PC-3 (cell line): ENCODE data around the gene HES3. TPM values are rescaled to one million over a fixed set of nuclear protein-coding genes. Genes with fewer than 3 reads are reported as not detected.

Experiments
- ATAC-seq: fragments of 200-7000 bp; cut with Tn5 transposase; 2 replicates; pipeline ENCODE4 v1.9.1; 2020; ENCODE audit warnings: mild to moderate bottlenecking, moderate library complexity
- BruUV-seq: library from RNA; stranded (reverse); fragments of 400-500 nt; replicated peaks from 2 replicates; lab custom pipeline; 2021; lab: Mats Ljungman, UMichigan
- CTCF ChIA-PET: fragments of 300-600 bp; sonication (Branson Sonifier 250); formaldehyde crosslinking; loops from one replicate; lab custom pipeline; 2022; ENCODE audit warnings: antibody characterized with exemption; lab: Charles Lee
- POLR2A ChIA-PET: fragments of 300-600 bp; sonication (Branson Sonifier 250); formaldehyde crosslinking; loops from one replicate; lab custom pipeline; 2022; ENCODE audit warnings: antibody characterized with exemption; ENCODE audit not compliant: unreplicated experiment; lab: Charles Lee
- DNase-seq: peaks from one replicate; pipeline ENCODE4 v3.0.0-alpha.2; 2015
- H2AFZ ChIP-seq: fragments of 300-600 bp; sonication (generic); 2 replicates; pipeline ENCODE4 v1.6.0; 2016; ENCODE audit warnings: antibody characterized with exemption, low read length
- H3F3A ChIP-seq: fragments of 300-600 bp; sonication (generic); one replicate; pipeline ENCODE4 v1.6.0; 2017; ENCODE audit warnings: antibody characterized with exemption, low read length, control low read depth, mild to moderate bottlenecking; ENCODE audit not compliant: unreplicated experiment
- H3K27ac ChIP-seq: fragments of 300-600 bp; sonication (generic); 2 replicates; pipeline ENCODE4 v1.5.1; 2016; ENCODE audit warnings: mild to moderate bottlenecking, low read length
- H3K27me3 ChIP-seq: fragments of 300-600 bp; sonication (generic); 2 replicates; pipeline ENCODE4 v1.6.1; 2016; ENCODE audit warnings: low read length, mixed read lengths
- H3K36me3 ChIP-seq: fragments of 300-600 bp; sonication (generic); 2 replicates; pipeline ENCODE4 v1.6.1; 2016; ENCODE audit warnings: low read depth, mixed run types, low read length, mixed read lengths
- H3K4me1 ChIP-seq: fragments of 300-600 bp; sonication (generic); 2 replicates; pipeline ENCODE4 v1.5.1; 2016; ENCODE audit warnings: low read length; ENCODE audit not compliant: insufficient read depth
- H3K4me2 ChIP-seq: fragments of 300-600 bp; sonication (generic); 2 replicates; pipeline ENCODE4 v1.6.0; 2016; ENCODE audit warnings: low read length
- H3K4me3 ChIP-seq: fragments of 300-600 bp; sonication (generic); 2 replicates; pipeline ENCODE4 v1.5.1; 2016; ENCODE audit warnings: mild to moderate bottlenecking, low read length, mixed read lengths
- H3K79me2 ChIP-seq: fragments of 300-600 bp; sonication (generic); 2 replicates; pipeline ENCODE4 v1.6.1; 2017; ENCODE audit warnings: low read length, mixed read lengths
- H3K9ac ChIP-seq: fragments of 300-600 bp; sonication (generic); 2 replicates; pipeline ENCODE4 v1.6.0; 2016; ENCODE audit warnings: mild to moderate bottlenecking, low read length
- H3K9me2 ChIP-seq: fragments of 300-600 bp; sonication (generic); replicated peaks from 2 replicates; pipeline ENCODE4 v1.6.1; 2016; ENCODE audit warnings: mixed run types, low read length, mixed read lengths
- H3K9me3 ChIP-seq: fragments of 300-600 bp; sonication (generic); 2 replicates; pipeline ENCODE4 v1.6.1; 2016; ENCODE audit warnings: low read length, mixed read lengths
- H4K20me1 ChIP-seq: fragments of 300-600 bp; sonication (generic); 2 replicates; pipeline ENCODE4 v1.6.1; 2016; ENCODE audit warnings: low read length, mixed read lengths
- EZH2 ChIP-seq: fragments of 300-600 bp; sonication (generic); IDR thresholded peaks from one replicate; pipeline ENCODE4 v1.6.1; 2017; ENCODE audit warnings: antibody characterized with exemption, mild to moderate bottlenecking, low read length; ENCODE audit not compliant: unreplicated experiment
- EZH2phosphoT487 ChIP-seq: fragments of 300-600 bp; sonication (generic); IDR thresholded peaks from 2 replicates; pipeline ENCODE4 v1.6.1; 2018; ENCODE audit warnings: mild to moderate bottlenecking, antibody characterized with exemption, low read length, borderline replicate concordance
- intact Hi-C: fragments of 100-400 bp; cut with micrococcal nuclease; formaldehyde crosslinking; loops from 2 replicates; pipeline ENCODE4 v1.9.0; 2023
- total RNA-seq: library from RNA; depleted of rRNA; stranded (reverse); fragments of >200 nt; gene quantifications from 2 replicates; pipeline ENCODE4 v1.2.3, GENCODE V29; 2014
- TF ChIP-seq, protein P1 (sequence below): fragments of 300-600 bp; sonication (generic); conservative IDR thresholded peaks from 2 replicates; pipeline ENCODE4 v1.5.1; 2017; ENCODE audit warnings: antibody characterized with exemption, low read depth, mild to moderate bottlenecking, low read length

Gene HES3
- total RNA-seq, 1 experiment from 2014 or later: not detected

DNA sequence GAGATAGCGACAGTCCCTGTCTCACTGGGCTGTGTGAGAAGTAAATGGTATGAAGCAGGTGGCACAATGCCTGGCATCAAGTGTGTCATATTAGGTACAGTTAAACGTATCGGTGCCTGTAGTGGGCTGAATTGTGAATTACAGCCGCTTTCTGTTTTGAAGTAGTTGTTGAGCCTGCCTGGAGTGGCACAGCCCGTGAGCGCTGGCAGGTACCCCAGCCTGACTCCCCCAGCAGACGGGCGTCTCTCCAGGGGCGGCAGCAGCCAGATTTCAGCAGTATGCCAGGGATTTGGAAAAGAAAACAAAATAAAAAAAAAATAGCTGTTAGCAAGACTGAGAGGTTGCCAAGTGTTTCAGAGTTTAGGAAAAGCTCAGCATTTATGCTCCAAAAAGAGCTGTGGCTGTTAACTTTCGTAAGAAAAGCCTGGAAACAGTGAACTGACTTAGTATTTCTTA, 43.5 kb downstream of the HES3 start:
- Histone ChIP-seq H3K27ac (no peak overlapping the region), H3K9me3 (no peaks in the 10 kb centered on the region), H2AFZ (no peak overlapping the region), H3F3A (no peaks in the 10 kb centered on the region), H3K4me2 (no peak overlapping the region), H3K4me1 (no peaks in the 10 kb centered on the region), H3K27me3 (no peaks in the 10 kb centered on the region), H3K9ac (no peak overlapping the region), H3K9me2 (no peaks in the 10 kb centered on the region), H3K4me3 (no peak overlapping the region), H4K20me1 (no peaks in the 10 kb centered on the region), H3K79me2 (no peaks in the 10 kb centered on the region), H3K36me3 (peaks cover 4% of the 10 kb centered on the region; the same call in 1 of the 2 replicates)
- POLR2A ChIA-PET: interaction anchor here (0.6 kb wide), 1 partner anchor 680 kb away, joined by 4 read pairs; no protein-coding TSS in a partner anchor
- TF ChIP-seq EZH2phosphoT487 (no peak), EZH2 (no peak)
- TF ChIP-seq, protein P1, sequence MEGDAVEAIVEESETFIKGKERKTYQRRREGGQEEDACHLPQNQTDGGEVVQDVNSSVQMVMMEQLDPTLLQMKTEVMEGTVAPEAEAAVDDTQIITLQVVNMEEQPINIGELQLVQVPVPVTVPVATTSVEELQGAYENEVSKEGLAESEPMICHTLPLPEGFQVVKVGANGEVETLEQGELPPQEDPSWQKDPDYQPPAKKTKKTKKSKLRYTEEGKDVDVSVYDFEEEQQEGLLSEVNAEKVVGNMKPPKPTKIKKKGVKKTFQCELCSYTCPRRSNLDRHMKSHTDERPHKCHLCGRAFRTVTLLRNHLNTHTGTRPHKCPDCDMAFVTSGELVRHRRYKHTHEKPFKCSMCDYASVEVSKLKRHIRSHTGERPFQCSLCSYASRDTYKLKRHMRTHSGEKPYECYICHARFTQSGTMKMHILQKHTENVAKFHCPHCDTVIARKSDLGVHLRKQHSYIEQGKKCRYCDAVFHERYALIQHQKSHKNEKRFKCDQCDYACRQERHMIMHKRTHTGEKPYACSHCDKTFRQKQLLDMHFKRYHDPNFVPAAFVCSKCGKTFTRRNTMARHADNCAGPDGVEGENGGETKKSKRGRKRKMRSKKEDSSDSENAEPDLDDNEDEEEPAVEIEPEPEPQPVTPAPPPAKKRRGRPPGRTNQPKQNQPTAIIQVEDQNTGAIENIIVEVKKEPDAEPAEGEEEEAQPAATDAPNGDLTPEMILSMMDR: no peak
- intact Hi-C loops: no loop called here
- ATAC-seq: no peak
- DNase-seq: no peak
- no TSS peak for BruUV-seq
- CTCF ChIA-PET: interaction anchor here (0.8 kb wide), 1 partner anchor 49 kb away, joined by 4 read pairs; no protein-coding TSS in a partner anchor

DNA sequence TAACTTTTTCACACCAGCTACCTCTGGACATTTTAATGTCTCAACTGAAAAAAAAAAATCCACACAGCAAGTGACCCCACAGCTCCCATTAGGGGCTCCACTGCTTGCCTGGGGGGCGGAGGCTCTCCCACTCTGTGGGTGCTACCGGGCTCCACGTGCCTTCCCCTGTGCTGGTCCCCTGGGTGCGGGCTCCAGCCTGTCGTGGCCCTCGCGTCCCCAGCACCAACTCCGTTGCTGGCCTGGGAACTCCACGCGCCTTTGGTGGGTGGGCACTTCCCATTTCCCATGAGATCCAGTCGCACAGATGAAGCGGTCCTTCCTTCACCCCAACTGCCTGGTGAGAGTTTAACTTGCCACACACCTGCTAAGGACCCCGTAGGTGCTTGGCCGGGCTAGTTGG, 44.0 kb downstream of the HES3 start:
- no peaks in the 10 kb centered on the region for H3F3A ChIP-seq
- ChIA-PET POLR2A (interaction anchor here (0.6 kb wide), 1 partner anchor 679 kb away, joined by 4 read pairs; no protein-coding TSS in a partner anchor), CTCF (interaction anchor here (0.8 kb wide), 1 partner anchor 50 kb away, joined by 4 read pairs; no protein-coding TSS in a partner anchor)
- no peaks in the 10 kb centered on the region for H3K9me3 ChIP-seq
- H3K27me3 ChIP-seq: no peaks in the 10 kb centered on the region
- H3K27ac ChIP-seq: no peak overlapping the region
- intact Hi-C loops: no loop called here
- H3K4me2 ChIP-seq: no peak overlapping the region
- peaks cover 5% of the 10 kb centered on the region for H3K36me3 ChIP-seq
- no peak overlapping the region for H3K4me3 ChIP-seq
- no peaks in the 10 kb centered on the region for H3K79me2 ChIP-seq
- H4K20me1 ChIP-seq: no peaks in the 10 kb centered on the region
- H2AFZ ChIP-seq: no peak overlapping the region
- H3K4me1 ChIP-seq: peaks cover 1% of the 10 kb centered on the region
- BruUV-seq: no TSS peak
- TF ChIP-seq EZH2phosphoT487: no peak
- no peak for TF ChIP-seq EZH2
- TF ChIP-seq, protein P1: no peak
- ATAC-seq (no peak), DNase-seq (no peak)
- H3K9ac ChIP-seq: no peak overlapping the region
- no peaks in the 10 kb centered on the region for H3K9me2 ChIP-seq

DNA sequence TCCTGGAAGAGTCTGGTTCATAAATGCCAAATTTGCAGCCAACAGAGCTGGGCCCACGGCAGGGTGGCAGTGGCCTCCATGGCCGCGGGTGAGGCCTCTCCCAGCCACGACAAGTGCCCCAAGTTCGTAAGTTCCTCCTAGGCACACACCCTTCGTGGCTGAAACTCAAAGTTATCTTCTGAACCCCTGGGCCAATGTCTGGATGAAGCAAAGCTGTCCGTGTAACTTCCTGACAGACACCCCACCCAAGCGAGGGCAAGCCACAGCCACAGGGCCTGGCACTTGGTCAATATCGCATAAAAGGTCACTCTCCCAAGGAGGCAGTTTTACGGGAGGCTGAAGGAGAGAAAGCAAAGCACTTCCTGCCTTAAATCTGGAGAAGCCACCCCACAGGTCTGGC, 44.7 kb downstream of the HES3 start:
- H3K36me3 ChIP-seq: peaks cover 8% of the 10 kb centered on the region

More for the DNA sequence above, 44.7 kb downstream of the HES3 start:
- no peak for ATAC-seq
- POLR2A ChIA-PET: no interaction called here
- no peaks in the 10 kb centered on the region for H3K79me2 ChIP-seq
- no peak overlapping the region for H2AFZ ChIP-seq
- H3K9ac ChIP-seq: no peak overlapping the region
- no peak for DNase-seq
- H3K4me1 ChIP-seq: peaks cover 8% of the 10 kb centered on the region
- peaks cover 3% of the 10 kb centered on the region for H3F3A ChIP-seq
- no peak overlapping the region for H3K4me2 ChIP-seq
- no peak overlapping the region for H3K4me3 ChIP-seq
- CTCF ChIA-PET: no interaction called here
- H3K9me3 ChIP-seq: no peaks in the 10 kb centered on the region
- BruUV-seq: no TSS peak
- no peaks in the 10 kb centered on the region for H3K27me3 ChIP-seq
- TF ChIP-seq EZH2: no peak
- TF ChIP-seq EZH2phosphoT487: no peak
- TF ChIP-seq, protein P1: no peak
- no peaks in the 10 kb centered on the region for H3K9me2 ChIP-seq
- intact Hi-C loops: no loop called here
- no peaks in the 10 kb centered on the region for H4K20me1 ChIP-seq
- no peak overlapping the region for H3K27ac ChIP-seq
